PC-3 (cell line): ENCODE measurements around the gene ANKS1B.

ENCODE experiments used
- EZH2 ChIP-seq: fragments of 300-600 bp; sonication (generic); IDR thresholded peaks from one replicate; pipeline ENCODE4 v1.6.1; 2017; ENCODE audit warnings: antibody characterized with exemption, mild to moderate bottlenecking, low read length; ENCODE audit not compliant: unreplicated experiment
- TF ChIP-seq, protein P1 (sequence below): fragments of 300-600 bp; sonication (generic); conservative IDR thresholded peaks from 2 replicates; pipeline ENCODE4 v1.5.1; 2017; ENCODE audit warnings: antibody characterized with exemption, low read depth, mild to moderate bottlenecking, low read length

DNA sequence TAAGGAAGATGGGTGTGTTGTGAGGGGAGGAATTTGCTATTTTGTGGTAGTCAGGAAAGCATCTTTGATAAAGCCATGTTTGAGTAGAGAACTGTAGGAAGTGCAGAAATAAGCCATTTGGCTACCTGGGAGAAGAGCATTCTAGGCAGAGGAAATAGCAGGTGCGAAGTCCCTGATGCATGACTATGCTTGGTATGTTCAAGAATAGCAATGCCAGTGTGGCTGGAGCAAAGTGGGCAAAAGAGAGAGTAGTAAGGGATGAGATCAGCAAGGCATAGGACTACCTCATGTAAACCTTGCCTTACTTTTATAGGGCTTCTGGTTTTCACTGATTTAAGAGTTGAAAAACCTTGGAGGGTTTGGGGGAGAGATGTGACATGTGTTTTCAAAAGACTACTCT, 702.6 kb downstream of the ANKS1B start:
- TF ChIP-seq, protein P1, sequence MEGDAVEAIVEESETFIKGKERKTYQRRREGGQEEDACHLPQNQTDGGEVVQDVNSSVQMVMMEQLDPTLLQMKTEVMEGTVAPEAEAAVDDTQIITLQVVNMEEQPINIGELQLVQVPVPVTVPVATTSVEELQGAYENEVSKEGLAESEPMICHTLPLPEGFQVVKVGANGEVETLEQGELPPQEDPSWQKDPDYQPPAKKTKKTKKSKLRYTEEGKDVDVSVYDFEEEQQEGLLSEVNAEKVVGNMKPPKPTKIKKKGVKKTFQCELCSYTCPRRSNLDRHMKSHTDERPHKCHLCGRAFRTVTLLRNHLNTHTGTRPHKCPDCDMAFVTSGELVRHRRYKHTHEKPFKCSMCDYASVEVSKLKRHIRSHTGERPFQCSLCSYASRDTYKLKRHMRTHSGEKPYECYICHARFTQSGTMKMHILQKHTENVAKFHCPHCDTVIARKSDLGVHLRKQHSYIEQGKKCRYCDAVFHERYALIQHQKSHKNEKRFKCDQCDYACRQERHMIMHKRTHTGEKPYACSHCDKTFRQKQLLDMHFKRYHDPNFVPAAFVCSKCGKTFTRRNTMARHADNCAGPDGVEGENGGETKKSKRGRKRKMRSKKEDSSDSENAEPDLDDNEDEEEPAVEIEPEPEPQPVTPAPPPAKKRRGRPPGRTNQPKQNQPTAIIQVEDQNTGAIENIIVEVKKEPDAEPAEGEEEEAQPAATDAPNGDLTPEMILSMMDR: no peak
- no peak for TF ChIP-seq EZH2
